Mesenteric fat pad (tissue), 1 donor: Measurements from ENCODE around the gene CC2D2B. TPM values are rescaled to one million over a fixed set of nuclear protein-coding genes. Genes with fewer than 3 reads are reported as not detected.

Experiments
- DNase-seq: peaks from one replicate; pipeline ENCODE4 v3.0.0-alpha.2; 2020; ENCODE audit warnings: low spot score
- microRNA-seq: library from miRNA; unstranded; fragments of <30 nt; microRNA quantifications from one replicate; pipeline ENCODE4 v1.2.0, GENCODE V29; 2020; ENCODE audit warnings: borderline number of aligned reads
- total RNA-seq: library from RNA; stranded (reverse); fragmentation: NEBNext Ultra II Directional; extraction: Animal tissue kit (Norgen Biotek cat#: 25700); gene quantifications from one replicate; pipeline ENCODE4 v1.2.1, GENCODE V29; 2021
- donor health status: DM: yes; HTN: yes; CAD: no.

Gene CC2D2B
- total RNA-seq, 1 donor from 2014 or later, result 2.6 TPM

- no peak for DNase-seq
Measured at GRCh38 chr10:96077156-96077555, 169.4 kb downstream of the CC2D2B start.

GRCh38 chr10:96082153-96082552 lies 174.4 kb downstream of the CC2D2B start:
- DNase-seq, result no peak

Small RNA genes within 50 kb of the gene (microRNA-seq; reads per million reads assigned to microRNA genes)
- gene MIR3157, result 16.7 reads per million, percentile 15 among the genes with 10 or more reads in this experiment

Other genes with a start within 250 kb of the CC2D2B start
- 27.3 TPM for gene TCTN3, start 214.0 kb upstream of the CC2D2B start, total RNA-seq
- 25.4 TPM for gene ENTPD1, start 151.8 kb upstream of the CC2D2B start, total RNA-seq
- gene CCNJ, start 135.6 kb downstream of the CC2D2B start, total RNA-seq, result 7.3 TPM
- gene ZNF518A, start 222.3 kb downstream of the CC2D2B start, total RNA-seq, result 12.9 TPM